HG02588 (cell line): ENCODE data around the gene SLC8B1.
A peak's percentile ranks its signal among the peaks of the same experiment; 100 is the strongest.
"Not testable (repeated sequence)": the region's sequence is repeated elsewhere in the genome, so short reads cannot be mapped to it uniquely, and the experiment has no call there.

ENCODE experiments used
- ATAC-seq: cut with Tn5 transposase; IDR thresholded peaks from one replicate; pipeline ENCODE4 v1.9.1; 2021; ENCODE audit warnings: mild to moderate bottlenecking, moderate library complexity; ENCODE audit not compliant: unreplicated experiment

The SLC8B1 gene

DNA sequence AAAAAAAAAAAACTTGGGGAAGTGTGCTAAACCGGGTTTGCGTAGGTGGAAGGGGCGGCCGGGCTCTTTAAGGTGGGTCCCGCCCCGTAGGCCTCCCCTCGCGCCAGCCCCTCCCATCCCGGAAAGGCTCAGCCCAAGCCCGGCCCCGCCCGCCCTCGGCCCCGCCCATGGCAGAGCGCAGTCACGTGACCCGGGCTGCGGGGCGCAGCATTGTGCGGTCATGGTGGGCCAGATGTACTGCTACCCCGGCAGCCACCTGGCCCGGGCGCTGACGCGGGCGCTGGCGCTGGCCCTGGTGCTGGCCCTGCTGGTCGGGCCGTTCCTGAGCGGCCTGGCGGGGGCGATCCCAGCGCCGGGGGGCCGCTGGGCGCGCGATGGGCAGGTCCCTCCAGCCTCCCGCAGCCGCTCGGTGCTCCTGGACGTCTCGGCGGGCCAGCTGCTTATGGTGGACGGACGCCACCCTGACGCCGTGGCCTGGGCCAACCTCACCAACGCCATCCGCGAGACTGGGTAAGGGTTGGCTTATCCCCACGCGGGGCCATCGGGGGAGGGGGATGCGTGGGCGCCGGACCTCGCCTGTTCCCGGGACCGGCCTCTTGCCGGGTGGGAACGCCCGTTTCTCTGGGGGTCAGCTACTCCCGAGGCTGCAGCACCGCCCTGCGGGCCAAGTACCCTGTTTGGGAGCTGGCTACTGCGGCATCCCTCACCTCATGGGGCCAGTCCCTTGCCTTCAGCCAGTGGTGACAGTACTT is 23.6 kb upstream of the SLC8B1 start, which contains the start of gene PLBD2:
TSS of gene PLBD2 (plus strand) at position 207 of the 752 bp plus-strand sequence. CDS start at position 221, 14 bp downstream.
- peak; percentile 88 for ATAC-seq

DNA sequence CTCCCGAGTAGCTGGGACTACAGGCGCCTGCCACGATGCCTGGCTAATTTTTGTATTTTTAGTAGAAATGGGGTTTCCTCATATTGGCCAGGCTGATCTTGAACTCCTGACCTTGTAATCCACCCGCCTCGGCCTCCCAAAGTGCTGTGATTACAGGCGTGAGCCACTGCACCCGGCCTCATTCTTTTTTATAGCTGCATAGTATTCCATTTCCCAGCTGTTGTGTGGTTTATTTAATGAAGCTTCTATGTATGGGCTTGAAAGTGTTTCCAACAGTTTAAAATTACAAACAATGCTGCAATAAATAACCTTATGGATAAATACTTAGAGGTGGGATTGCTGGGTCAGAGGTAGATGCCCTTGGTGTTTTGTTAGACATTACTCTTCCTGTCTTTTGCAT is 19.3 kb upstream of the SLC8B1 start:
- ATAC-seq = not testable (repeated sequence)

DNA sequence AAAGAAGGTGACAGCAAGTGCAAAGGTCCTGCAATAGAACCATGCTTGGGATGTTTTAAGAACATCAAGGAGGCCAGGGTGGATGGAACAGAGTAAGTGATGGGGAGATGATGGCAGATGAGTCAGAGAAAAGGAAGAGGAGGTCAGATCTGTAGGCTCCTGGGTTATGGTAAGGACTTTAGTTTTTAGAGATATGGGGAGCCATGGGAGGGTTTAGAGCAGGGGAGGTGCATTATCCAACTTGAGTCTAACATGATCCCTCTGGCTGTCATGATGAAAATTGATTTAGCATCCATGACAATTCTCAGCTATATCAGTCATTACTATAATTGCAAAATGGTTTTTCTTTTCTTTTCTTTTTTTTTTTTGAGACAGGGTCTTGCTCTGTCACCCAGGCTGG is 16.2 kb upstream of the SLC8B1 start:
- no peak for ATAC-seq

DNA sequence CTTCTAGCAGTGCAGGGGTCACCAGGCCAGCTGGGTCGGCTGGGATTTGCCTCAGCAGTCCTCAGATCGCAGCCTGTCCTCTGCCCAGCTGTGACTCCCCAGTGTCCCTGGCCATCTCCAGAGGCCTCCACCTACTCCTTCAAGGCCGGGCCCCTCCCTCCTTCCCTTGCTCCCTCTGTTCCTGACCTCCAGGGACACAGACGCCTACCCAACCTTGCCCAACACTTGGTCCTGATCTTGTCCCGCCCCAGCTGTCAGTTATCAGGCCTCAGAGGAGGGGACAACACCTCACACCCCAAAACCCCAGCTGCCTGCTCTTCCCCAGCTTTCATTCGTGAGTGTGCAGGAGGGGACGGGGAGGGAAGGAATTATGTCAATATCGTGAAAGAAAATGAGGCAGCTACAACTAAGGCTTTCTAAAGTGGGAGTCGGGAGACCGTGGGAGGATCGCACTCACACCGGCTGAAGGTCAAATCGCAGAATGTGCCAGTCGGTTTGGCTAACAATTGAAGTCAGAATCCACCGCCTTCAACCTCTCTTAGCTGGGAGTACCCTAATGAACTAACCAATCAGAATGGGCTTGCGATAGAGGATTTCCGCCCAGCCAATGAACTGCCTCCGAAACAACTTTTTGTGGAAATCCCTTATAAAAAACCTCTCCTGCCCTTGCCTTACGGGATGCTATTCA is 14.1 kb upstream of the SLC8B1 start:
- ATAC-seq = no peak

DNA sequence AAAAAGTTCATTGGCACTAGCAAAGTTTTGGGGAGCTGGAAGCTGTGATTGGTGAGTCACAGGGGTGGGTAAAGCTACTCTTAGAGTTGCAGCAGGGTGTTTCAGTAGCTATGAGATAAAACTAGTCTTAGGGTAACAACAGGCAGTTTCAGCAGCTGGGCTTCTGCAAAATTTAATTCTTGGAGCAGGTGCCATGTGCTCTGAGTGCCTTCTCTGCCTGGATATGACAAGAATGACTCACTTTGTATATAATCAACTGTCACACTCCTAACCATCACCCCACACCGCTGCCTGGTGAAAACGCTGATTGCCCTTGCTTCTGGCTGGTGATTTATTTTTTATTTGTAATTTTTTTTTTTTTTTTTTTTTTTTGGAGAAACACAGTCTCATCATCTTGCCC is 13.0 kb upstream of the SLC8B1 start:
- ATAC-seq = no peak

DNA sequence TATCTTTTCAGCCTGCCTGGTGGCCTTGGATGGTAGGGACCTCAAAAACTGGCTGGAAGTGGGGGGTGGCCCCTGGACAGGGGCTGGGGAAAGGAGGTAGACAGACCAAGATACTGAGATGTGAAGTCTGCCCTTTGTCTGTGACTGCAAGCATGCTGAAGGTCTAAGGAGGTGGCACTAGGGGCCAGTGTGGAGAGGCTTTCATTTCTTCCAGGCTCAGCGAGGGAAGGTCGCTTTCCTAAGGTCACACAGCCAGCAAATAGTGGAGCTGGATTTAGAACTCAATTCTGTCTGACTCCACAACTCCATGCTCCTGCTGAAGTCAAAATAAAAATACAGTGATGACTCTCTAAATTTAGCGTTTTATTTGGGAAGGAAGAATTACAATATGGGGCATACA is 12.2 kb upstream of the SLC8B1 start:
- no peak for ATAC-seq

DNA sequence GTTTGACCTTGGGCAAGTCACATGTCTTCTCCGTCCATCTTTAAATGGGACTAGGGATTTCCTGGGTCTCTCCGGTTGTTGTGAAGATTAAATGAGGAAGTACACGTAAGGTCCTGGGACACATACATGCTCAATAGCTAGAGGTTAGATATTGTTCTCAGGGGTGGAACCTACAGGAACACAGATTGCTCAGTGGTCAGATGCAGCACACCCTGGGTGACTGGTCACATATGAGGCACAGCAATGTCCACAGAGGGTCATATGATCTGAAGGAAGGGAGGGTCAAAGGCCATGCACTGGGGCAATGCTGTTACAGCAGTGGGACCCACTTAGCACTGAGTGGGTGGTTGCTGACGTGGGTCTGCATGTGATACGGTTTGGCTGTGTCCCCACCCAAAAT is 11.4 kb upstream of the SLC8B1 start:
- no peak for ATAC-seq

DNA sequence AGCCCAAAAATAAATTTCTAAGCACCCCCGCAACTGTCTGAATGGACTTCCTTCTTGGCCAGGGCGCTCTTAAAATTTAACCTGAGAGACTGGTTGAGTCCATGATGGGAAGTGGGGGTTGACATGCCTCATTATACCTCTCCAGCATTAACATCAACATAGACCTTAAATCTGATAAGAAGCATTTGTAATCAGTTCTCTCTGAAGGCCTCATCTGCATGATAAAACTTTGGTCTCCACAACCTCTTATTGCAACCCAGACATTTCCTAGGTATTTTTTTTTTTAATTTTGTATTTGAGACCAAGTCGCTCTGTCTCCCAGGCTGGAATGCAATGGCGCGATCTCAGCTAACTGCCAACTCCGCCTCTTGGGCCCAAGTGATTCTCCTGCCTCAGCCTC is 10.4 kb upstream of the SLC8B1 start:
- no peak for ATAC-seq

DNA sequence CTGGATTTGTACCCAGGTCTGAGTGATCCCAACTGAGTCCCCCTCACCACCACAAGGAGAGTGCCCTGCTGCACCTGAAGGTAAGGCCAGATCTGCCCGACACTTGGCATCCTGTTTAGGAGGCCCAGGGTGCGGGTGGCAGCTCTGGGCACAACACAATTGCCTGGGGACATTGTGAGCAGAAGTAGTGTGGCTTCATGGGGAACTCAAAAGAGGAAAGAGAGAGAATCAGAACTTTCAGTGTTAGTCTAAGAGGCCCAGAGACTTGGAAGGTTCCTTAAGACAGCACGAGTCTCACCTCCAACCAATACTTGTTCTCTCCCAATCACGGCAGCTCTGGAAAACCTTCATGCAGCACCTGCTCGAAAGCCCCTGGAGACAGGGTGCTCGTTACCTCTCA is 6.6 kb upstream of the SLC8B1 start:
- ATAC-seq = no peak

DNA sequence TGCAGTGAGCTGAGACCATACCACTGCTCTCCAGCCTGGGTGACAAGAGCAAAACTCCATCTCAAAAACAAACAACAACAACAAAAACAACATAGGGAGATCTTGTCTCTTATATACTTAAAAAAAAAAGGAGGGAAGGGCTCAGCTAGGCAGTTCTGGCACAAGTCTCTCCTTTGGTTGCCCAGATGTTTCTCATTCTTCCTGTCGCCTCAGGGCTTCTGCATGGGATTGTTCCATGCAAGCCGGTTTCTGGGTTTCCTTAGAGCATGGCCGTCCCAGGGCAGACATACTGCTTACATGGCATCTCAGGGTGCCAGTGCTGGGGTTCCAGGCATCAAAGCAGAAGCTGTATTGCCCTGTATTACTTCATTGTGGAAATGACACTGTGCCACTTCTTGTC is 5.2 kb upstream of the SLC8B1 start:
- no peak for ATAC-seq

DNA sequence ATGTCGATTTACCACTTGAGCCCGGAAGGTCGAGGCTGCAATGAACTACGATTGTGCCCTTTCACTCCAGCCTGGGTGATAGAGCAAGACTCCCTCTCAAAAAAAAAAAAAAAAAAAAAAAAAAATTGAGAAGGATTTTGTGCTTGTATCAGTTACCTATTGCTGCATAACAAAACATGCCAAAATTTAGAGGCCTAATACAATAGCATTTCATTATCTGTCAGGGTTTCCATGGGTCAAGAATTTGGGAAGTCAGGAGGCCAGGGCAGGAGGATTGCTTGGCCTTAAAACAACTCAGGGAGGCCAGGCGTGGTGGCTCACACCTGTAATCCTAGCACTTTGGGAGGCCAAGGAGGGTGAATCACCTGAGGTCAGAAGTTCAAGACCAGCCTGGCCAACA is 4.6 kb upstream of the SLC8B1 start:
- no peak for ATAC-seq

DNA sequence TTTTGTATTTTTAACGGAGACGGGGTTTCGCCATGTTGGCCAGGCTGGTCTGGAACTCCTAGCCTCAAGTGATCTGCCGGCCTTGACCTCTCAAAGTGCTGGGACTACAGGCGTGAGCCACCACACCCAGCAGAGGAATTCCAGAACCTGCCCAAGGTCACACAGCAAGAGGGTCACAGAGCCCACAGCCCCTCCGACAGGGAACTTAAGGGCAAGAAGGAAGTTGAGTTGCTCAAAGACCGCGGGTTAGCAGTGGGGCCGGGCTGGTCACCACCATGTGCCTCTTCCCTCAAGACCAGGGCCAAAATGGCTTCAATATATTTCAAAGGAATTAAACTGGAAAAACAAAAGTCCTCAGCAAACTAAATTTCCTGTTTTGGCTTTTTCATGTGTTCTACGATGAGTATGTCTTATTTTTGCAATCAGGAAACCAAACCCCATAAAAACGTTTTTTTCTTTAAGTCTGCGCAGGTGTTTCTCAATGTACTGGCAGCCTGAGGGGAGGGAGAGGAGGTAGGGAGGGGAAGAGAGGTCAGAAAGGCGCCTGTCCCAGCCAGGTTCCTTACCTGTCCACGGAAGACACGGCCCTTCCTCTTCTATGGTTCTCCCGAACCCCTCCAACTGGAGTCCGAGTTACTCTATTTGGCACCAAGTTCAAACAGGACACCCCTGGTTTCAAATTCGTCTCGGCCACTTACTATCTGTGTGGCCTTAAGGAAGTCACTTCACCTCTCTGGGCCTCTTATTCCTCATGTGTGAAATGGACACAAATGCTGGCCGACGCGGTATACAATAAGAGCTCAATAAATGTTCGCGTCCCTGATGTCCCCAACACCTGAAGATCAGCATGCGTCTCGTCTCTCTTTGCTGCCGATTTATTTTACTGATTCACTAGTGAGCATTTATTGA is 778 bp downstream of the SLC8B1 start:
- ATAC-seq = peak; percentile 2

DNA sequence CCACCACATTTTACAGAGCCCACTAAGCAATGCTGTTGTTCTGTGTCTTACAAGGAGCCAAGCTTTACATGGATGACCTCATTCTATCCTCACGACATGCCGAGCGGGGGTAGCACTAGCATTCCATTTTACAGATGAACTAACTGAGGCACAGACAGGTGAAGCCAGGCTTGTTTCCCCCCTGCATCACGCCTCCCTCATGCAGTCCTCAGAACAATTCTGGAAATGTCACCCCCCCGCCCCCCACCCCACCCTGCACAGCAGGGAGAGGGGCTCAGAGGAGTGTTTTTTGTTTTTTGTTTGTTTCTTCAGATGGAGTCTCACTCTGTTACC is 1.5 kb downstream of the SLC8B1 start:
- ATAC-seq = no peak

DNA sequence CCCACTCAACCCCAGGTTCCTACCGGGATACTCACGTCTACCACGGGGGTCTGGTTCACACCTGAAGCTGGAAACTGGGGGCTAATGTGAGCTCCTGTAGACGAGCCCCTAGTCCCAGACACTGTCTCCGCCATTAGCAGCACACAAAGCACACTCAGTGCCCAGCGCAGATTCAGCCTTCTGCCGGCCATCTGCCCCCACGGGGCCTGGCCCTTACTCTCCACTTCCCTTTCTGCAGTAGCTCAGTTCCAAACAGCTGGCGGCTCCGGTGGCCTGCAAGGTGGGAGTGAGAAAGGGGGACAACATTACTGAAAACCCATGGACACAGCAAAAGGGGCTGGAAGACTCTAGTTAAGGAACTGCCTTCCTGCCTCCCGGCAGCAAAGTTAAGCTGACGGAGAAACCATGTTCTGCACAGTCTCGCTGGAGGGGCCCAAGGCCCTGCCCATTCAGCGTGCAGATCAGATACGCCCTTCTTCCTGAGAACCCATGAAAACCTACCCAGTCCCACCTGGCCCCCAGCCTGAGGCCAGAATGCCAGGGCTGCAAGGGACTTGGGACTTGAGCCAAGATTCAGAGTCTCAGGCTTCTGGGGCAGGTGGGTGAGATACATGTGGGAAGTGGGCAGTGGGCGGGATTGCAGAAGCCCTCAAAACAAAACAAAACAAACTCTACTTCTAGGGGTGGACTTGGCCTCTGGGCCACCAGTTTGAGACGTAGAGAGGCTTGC is 2.1 kb downstream of the SLC8B1 start:
- ATAC-seq = no peak

DNA sequence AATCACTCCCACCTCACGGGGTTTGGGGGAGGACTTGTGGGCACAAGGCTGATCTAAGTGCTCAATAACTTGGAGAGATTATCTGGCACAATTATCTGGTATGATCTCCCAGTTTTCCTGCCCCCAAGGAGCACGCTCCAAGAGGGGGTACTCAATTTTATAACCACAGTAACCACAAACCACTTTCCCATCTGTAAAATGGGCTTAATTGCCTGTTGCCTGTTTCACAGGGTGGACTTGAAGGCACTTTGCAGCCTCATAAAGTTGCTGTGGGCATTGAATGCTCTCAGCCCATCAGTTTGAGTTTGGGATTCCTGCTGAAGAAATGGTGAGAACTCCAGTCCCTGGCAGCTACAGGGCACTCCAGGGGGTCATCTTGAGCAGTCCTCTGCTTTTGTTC is 4.4 kb downstream of the SLC8B1 start:
- no peak for ATAC-seq

DNA sequence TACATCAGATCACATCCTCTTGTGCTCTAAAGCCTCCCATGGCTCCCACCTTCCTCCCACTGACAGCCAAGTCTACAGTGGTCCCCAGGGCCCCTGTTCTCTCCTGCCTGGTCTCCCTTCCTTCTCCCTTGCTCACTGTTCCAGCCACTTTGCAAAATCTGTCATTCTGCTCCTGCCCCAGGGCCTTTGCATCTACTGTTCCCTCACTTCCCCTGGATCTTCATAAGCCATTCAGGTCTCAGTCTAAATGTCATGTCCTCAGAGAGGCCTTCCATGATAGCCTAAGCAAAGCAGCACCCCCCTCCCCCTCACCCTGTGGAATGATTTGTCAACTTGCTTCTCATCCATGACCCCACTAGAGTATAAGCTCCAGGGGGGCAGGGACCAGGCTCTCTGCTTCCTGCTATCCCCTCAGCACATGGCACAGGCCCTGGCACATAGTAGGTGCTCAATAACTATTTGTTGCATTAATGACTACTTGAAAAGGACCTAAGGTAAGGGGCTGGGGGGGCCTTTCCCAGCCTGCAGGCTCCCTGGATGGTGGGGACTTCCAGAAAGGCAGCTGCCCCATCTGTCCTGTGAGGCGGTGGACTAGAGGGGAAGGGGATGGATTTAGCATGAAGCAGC is 5.0 kb downstream of the SLC8B1 start:
- ATAC-seq = no peak

DNA sequence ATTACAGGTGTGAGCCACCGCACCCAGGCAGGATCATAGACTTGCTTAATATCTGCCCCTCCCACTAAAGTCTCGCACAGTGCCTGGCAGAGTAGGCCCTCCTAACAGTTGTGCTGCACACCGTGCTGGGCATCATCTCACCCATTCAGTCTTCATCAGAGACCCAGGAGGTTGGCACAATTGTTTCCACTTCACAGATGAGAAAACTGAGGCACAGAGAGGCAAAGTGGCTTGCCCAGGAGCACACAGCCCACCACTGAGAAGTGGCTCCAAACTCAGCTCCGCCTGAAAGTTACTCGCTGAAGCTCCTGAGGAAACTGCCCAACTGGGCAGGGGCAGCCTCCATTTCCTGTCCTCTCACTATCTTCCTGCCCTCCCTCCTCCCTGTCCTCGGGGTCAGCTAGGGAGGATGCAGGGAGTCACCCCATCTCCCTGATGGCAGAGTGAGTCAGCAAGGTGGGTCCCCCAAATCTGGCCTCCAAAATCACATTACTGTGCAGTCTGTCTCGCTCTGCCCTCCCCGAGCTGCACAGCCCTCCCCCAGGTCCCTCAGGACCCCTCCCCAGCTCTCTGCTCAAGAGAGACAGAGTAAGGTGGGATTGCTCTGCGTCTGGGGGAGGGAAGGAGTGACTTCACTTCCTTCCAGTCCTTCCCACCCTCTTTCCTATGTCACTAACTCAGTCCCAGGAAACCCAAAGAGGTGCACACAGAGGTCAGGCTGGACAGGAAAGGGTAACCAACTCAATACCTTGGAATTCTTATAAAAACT is 5.7 kb downstream of the SLC8B1 start:
- no peak for ATAC-seq

DNA sequence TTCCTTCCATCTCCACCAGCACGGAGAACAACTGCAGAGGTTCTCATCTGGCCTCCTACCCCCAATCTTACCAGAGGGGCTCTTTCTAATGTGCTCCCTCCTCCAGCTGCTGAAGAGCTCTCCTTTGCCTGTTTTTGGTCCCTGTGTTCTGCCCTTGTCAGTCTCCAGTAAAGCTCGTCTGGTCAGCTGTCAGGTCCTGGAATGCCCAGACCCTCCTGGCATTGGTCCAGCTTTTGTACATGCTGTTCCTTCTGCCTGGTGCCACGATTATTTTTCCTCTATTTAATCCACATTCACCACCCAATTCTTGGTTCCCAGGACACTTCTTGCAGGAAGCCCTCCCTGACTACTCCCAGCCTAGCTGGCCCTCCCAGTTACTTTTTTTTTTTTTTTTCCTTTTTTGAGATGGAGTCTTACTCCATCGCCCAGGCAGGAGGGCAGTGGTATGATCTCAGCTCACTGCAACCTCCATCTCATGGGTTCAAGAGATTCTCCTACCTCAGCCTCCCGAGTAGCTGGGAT is 6.5 kb downstream of the SLC8B1 start:
- no peak for ATAC-seq

DNA sequence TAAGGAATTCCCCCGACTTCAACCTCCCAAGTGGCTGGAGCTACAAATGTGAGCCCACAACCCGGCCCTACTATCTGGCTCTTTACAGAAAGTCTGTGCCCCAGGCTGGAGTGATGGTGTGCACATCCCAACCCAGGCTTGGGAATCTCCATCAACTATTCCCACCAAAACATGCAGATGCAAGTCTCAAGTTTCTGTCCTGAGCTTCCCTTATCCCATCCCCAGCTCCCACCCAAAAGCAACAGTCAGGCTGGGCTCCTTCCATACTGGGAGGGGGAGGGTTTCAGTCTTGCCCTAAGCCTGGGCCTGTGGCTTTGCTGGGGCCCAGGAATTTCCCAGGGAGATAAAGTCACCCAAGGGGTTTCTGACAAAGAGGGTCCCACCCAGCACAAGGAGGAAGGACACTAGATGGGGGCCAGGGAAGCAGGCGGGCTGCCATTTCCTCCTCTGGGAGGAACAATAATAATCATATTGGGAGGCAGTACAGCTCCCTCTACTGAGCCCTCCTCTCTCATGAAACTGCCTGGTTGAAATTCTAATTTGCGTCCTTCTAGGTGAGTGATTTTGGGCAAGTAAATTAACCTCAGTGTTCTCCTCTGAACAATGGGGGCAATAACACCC is 8.0 kb downstream of the SLC8B1 start:
- no peak for ATAC-seq
